HG02759 (cell line): ENCODE measurements around the gene SF3A2.
"Not testable (repeated sequence)": the region's sequence is repeated elsewhere in the genome, so short reads cannot be mapped to it uniquely, and the experiment has no call there.

Experiments
- ATAC-seq: cut with Tn5 transposase; IDR thresholded peaks from one replicate; pipeline ENCODE4 v1.9.1; 2021; ENCODE audit warnings: mild to moderate bottlenecking, moderate library complexity; ENCODE audit not compliant: unreplicated experiment

Gene SF3A2

GRCh38 chr19:2236314-2237050, at the start of gene SF3A2, which contains the start of gene PLEKHJ1:
TSS of gene SF3A2 (plus strand) at chr19:2236824. CDS start at chr19:2243419, 6,595 bp downstream.
TSS of gene PLEKHJ1 (minus strand) at chr19:2236329. CDS start at chr19:2236248, 81 bp downstream.
- ATAC-seq, result peak; percentile 77

DNA sequence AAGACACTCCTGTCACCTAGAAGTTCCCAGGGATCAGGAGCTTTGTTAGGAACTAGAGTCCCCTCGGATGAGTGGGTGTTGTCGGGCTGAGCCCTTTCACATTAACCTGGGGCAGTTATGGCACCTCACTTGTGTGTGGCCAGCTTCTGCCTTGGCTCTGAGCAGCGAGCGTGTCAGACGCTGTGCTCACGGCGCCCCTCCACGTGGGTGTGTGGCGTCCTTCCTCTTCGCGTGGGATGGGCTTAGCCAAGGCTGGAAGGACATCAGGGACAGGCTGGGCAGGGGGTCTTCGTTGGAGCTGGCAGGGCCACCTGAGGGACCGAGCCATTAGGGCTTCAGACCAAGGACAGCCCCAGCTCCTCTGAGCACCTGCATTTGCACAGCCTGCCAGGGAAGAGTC, 49.5 kb upstream of the SF3A2 start:
- ATAC-seq, result no peak

DNA sequence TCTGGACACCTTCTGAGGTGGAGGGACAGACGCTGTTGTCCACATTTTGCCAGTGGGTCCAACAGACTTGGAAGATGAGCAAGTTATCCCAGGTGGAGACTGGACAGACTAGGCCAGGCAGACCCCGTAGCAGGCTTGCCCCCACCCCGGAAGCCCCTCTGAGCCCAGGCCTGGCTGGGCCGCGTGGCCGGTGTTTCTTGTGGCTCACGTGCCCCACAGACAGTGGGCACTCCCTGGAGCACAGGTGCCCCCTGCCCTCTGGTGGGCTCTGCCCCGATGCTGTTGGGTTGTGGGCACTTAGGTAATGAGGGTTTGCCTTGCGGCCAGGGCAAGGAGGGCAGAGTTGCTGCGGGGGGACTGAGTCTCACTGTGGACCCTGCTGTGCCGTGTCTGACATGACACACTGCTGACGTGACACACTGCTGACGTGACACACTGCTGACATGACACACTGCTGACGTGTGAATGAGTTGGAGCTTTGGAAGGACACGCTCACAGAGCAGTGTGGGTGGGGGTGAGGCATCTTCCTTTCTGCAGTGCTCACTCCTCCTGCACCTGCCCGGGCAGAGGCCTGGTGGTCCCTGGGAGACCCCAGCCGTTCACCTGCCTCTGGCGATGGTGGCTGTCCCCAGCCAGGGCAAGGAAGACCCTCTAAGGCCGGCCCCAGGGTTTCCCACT, 47.8 kb upstream of the SF3A2 start:
- ATAC-seq, result no peak

- no peak for ATAC-seq
Measured at GRCh38 chr19:2189880-2190279, 46.7 kb upstream of the SF3A2 start.

DNA sequence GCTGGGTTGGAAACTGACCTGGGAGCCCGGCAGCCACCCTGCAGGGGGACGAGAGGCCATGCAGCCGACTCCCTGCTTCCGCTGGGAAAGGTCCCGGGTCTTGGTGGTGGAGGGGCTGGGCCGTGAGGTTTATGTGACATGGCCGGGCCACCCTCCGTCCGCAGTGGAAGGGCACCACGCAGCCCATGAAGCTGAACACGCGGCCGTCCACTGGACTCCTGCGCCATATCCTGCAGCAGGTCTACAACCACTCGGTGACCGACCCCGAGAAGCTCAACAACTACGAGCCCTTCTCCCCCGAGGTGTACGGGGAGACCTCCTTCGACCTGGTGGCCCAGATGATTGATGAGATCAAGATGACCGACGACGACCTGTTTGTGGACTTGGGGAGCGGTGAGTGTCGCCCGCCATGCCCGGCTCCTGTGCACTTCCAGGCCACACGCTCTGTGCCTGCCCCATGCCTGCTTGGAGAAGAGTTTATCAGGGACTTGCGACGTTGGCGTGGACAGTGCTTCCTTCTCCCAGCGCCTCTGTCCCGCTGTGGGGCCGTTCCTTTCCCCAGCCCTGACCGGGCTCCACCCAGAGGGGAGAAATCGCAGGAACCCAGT, 45.7 kb upstream of the SF3A2 start:
- ATAC-seq, result no peak

- ATAC-seq, result no peak
Measured at GRCh38 chr19:2191456-2192310, 44.9 kb upstream of the SF3A2 start.

GRCh38 chr19:2192862-2193261, 43.8 kb upstream of the SF3A2 start:
- ATAC-seq, result no peak

GRCh38 chr19:2193807-2194206, 42.8 kb upstream of the SF3A2 start:
- no peak for ATAC-seq

DNA sequence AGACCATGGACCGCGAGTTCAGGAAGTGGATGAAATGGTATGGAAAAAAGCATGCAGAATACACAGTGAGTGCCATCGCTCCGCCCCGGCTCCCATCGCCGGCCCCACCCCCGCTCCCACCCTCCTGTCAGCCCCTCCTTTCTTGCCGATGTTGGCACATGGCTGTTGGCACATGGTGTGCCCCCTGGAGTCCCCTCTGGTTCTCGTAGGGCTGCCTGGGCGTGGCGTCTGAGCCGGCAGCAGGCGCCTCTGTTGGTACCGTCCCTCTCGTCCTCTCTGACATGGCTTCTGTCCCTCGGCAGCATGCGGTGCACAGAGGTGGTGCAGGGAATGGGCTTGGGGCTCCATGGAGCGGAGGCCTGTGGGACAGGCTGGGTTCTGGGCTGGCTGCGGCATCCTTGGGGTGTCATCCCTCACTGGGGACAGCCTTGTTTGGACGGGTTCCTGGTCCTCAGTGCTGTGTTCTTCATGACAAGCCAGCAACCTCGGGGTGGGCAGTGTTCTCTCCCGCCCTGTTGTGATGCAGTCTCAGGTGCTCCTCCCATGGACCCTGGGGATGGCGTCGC, 42.0 kb upstream of the SF3A2 start:
- no peak for ATAC-seq

DNA sequence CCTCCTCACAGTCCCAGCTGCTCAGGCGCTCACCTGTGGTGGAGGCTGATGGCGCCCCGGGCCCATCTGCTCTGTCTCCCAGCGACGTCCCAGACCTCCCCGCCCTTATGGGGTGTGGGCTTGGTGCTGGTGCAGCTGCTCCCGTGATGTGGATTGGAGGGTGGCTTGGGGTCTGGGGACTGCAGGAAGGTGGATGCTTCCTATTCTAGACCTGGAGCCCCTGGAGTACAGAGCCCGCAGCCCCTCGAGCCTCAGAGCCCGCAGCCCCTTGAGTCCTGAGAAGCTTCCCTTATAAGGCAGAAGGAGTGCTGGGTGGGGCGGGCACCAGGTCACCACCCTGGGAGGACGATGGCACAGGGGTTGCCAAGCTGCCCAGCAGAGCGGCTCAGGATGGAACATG, 41.3 kb upstream of the SF3A2 start:
- no peak for ATAC-seq

DNA sequence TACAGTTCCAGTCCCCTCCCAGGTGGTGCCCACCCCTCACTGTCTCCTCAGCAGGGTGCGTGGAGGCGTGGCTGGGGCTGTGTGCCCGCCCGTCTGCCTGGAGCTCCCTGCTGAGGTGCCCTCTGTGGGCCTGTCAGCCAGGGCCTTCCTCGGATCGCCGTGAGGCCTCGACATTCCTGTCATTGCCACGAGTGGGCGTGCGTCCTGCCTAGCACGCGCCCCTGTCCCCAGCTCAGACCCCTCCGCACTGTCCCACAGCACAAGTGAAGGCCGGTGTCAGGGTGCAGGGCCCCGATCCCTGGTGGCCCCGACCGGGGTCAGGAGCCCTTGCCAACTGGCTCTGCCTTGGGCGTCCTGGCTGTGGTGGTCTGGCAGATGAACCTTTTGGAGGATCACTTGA, 40.7 kb upstream of the SF3A2 start:
- no peak for ATAC-seq

- no peak for ATAC-seq
Measured at GRCh38 chr19:2197270-2197669, 39.4 kb upstream of the SF3A2 start.

- ATAC-seq, result no peak
Measured at GRCh38 chr19:2198317-2198716, 38.3 kb upstream of the SF3A2 start.

DNA sequence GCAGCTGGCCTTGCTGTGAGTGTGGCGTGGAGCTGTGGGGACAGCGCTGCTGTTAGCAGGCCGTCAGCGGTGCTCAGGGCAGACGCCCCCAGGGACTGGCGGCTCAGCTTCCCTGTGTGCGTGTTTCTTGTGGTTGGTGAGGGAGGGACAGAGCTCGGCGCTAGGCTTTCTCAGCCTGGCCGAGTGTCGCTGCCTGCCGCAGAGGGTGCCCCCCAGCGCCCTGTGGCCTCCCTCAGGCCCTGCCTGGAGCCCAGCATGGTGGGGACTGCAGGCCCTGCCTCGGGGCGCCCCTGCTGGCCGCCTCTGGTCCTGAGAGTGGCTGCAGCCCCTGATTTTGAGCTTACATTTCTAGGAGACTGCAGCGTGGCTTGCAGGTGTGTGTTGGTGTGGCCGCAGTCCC, 37.4 kb upstream of the SF3A2 start:
- ATAC-seq, result no peak

GRCh38 chr19:2199861-2200623, 36.6 kb upstream of the SF3A2 start:
- ATAC-seq, result no peak

- ATAC-seq, result not testable (repeated sequence)
Measured at GRCh38 chr19:2200624-2201294, 35.9 kb upstream of the SF3A2 start.

DNA sequence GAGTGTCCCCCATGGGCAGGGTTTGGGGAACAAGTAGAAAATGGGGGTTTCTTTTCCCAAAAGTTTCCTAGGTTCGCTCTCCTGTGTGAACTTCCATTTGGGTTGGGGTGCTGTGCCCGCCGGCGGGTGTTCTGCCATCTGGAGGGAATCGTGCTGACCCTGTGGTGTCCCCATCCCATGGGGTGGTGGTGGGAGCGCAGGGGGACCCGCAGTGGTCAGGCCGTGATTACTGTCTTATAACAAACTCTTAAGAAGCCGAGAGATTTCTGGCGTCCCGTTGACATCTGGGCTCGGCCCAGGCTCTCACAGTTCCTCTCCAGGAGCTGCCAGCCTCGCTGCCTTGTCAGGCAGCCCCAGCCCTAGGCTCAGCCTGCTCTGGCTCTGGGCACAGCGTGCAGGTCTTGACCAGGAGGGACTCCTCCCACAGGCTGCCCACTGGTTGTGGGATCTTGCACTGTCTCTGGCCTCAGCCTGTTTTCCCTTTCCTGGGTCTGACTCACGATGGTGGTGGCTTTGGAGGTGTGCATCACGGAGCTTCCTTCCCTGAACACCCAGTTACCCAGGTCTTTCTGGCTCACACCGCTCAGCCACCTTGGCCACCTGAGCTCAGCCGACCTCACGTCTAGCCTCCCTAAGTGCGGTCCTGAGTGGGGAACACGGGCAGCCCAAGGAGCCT, 35.0 kb upstream of the SF3A2 start:
- ATAC-seq, result no peak

GRCh38 chr19:2202366-2202765, 34.3 kb upstream of the SF3A2 start:
- no peak for ATAC-seq

DNA sequence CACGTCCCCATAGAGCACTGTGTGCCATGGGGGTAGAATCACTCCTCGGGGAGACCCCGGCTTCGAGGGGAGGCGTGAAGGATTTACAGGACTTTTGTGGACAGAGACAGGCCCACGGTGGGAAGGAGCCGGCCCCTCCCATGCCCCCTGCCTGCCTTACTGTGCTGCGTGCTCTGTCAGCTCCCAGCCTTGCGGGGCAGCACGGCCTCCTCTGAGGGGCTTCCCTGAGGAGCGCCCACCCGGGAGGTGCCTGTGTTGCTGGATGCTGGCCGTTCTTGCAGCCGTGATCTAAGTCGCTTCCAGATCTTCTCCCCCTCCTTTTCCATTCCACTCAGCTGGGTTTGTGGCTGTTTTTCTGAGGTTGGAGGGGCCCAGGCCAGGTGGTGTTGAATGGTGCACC, 29.6 kb upstream of the SF3A2 start:
- ATAC-seq, result no peak
